ENCODE data around the gene CDH20. TPM values are rescaled to one million over a fixed set of nuclear protein-coding genes. Genes with fewer than 3 reads are reported as not detected.

The CDH20 gene
- total RNA-seq, 1 experiment from 2014 or later: not detected

GRCh38 chr18:61570070-61570469, 236.8 kb downstream of the CDH20 start:
- ChIA-PET CTCF (no interaction called here), RAD21 (ENCODE audit: low non-redundant PET in 1 of 2, low total read pairs in 2 of 2, uncharacterized antibody in 2 of 2, unreplicated experiment in 2 of 2) (no interaction called here), POLR2A (no interaction called here)
- DNase-seq (ENCODE audit: low read depth, low spot score) (no peak), ATAC-seq (no peak)
- Histone ChIP-seq H2AFZ (ENCODE audit: low read depth, low read length, poor library complexity, severe bottlenecking) (no peak overlapping the region), H3K27me3 (ENCODE audit: insufficient read depth, low read length) (no peaks in the 10 kb centered on the region), H3K4me3 (replicated peaks in 1 of 2; ENCODE audit: low read depth in 1 of 2, low read length in 2 of 2) (no peak overlapping the region), H3K79me2 (ENCODE audit: insufficient read depth, low read length) (no peaks in the 10 kb centered on the region), H3K9me2 (ENCODE audit: insufficient read depth) (no peaks in the 10 kb centered on the region), H3K4me1 (ENCODE audit: control insufficient read depth in 1 of 2, insufficient read depth in 2 of 2, low read length in 2 of 2) (peaks cover 0 to 4% of the 10 kb centered on the region in 2 experiments; a peak in 1 of 4 replicates), H3K4me2 (ENCODE audit: low read length) (no peak overlapping the region), H4K20me1 (ENCODE audit: insufficient read depth) (no peaks in the 10 kb centered on the region), H3K27ac (ENCODE audit: low read depth, low read length) (no peak overlapping the region), H3K36me3 (ENCODE audit: control insufficient read depth in 1 of 2, insufficient read depth in 2 of 2, low read length in 2 of 2) (no peaks in the 10 kb centered on the region), H3K9ac (ENCODE audit: low read length) (no peak overlapping the region), H3K9me3 (ENCODE audit: control insufficient read depth in 1 of 2, insufficient read depth in 1 of 2, low read depth in 1 of 2, low read length in 2 of 2) (no peaks in the 10 kb centered on the region; a peak in 1 of 4 replicates)
- no peak for TF ChIP-seq ATF3 (IDR thresholded peaks at IDR 0.05)
- TF ChIP-seq FOSL1 (IDR thresholded peaks at IDR 0.05; ENCODE audit: low read depth): no peak
- no peak for TF ChIP-seq RAD21 (IDR thresholded peaks at IDR 0.05; ENCODE audit: low read depth)
- intact Hi-C loops (cut with micrococcal nuclease): no loop called here
- no TSS peak for BruUV-seq (replicated peaks)

GRCh38 chr18:61572084-61572655, 238.9 kb downstream of the CDH20 start:
- H3K9me2 ChIP-seq (ENCODE audit: insufficient read depth): no peaks in the 10 kb centered on the region
- H4K20me1 ChIP-seq (ENCODE audit: insufficient read depth): no peaks in the 10 kb centered on the region
- DNase-seq (ENCODE audit: low read depth, low spot score): no peak
- no peak overlapping the region for H3K9ac ChIP-seq (ENCODE audit: low read length)
- ChIA-PET CTCF (interaction anchor here (1.3 kb wide), 1 partner anchor 10 kb away, joined by 3 read pairs; no protein-coding TSS in a partner anchor), RAD21 (ENCODE audit: low non-redundant PET in 1 of 2, low total read pairs in 2 of 2, uncharacterized antibody in 2 of 2, unreplicated experiment in 2 of 2) (no interaction called here), POLR2A (no interaction called here)
- H3K27ac ChIP-seq (ENCODE audit: low read depth, low read length): no peak overlapping the region
- no peak overlapping the region for H3K4me3 ChIP-seq (replicated peaks in 1 of 2; ENCODE audit: low read depth in 1 of 2, low read length in 2 of 2)
- H3K4me1 ChIP-seq (ENCODE audit: control insufficient read depth in 1 of 2, insufficient read depth in 2 of 2, low read length in 2 of 2): peaks cover 0 to 4% of the 10 kb centered on the region in 2 experiments; a peak in 1 of 4 replicates
- BruUV-seq (replicated peaks): no TSS peak
- H2AFZ ChIP-seq (ENCODE audit: low read depth, low read length, poor library complexity, severe bottlenecking): no peak overlapping the region
- no peak for ATAC-seq
- intact Hi-C loops (cut with micrococcal nuclease): no loop called here
- no peak overlapping the region for H3K4me2 ChIP-seq (ENCODE audit: low read length)
- no peaks in the 10 kb centered on the region for H3K36me3 ChIP-seq (ENCODE audit: control insufficient read depth in 1 of 2, insufficient read depth in 2 of 2, low read length in 2 of 2)
- no peaks in the 10 kb centered on the region; a peak in 1 of 4 replicates for H3K9me3 ChIP-seq (ENCODE audit: control insufficient read depth in 1 of 2, insufficient read depth in 1 of 2, low read depth in 1 of 2, low read length in 2 of 2)
- no peaks in the 10 kb centered on the region for H3K79me2 ChIP-seq (ENCODE audit: insufficient read depth, low read length)
- TF ChIP-seq SP1 (IDR thresholded peaks at IDR 0.05; ENCODE audit: low read depth): no peak
- no peak for TF ChIP-seq ATF3 (IDR thresholded peaks at IDR 0.05)
- no peak for TF ChIP-seq RAD21 (IDR thresholded peaks at IDR 0.05; ENCODE audit: low read depth)
- TF ChIP-seq YY1 (IDR thresholded peaks at IDR 0.05; ENCODE audit: extremely low read depth, insufficient replicate concordance, low read depth, low read length): no peak
- no peak for TF ChIP-seq POLR2AphosphoS5 (IDR thresholded peaks at IDR 0.05; ENCODE audit: low read depth, low read length)
- H3K27me3 ChIP-seq (ENCODE audit: insufficient read depth, low read length): no peaks in the 10 kb centered on the region
